Neuronal stem cell (in vitro differentiated cells): Measurements from ENCODE around the gene PTPRM.

Source experiments
- DNase-seq: peaks from one replicate; pipeline ENCODE4 v3.0.0-alpha.2; 2013; ENCODE audit warnings: low spot score
- H2AFZ ChIP-seq: one replicate; pipeline ENCODE4 v1.6.1; 2013; ENCODE audit warnings: mild to moderate bottlenecking, low read length, inconsistent platforms
- H2AK5ac ChIP-seq: 2 replicates; pipeline ENCODE4 v1.6.1; 2013; ENCODE audit warnings: low read depth, mild to moderate bottlenecking, inconsistent platforms, low read length, moderate library complexity, mixed read lengths
- H2BK120ac ChIP-seq: 2 replicates; pipeline ENCODE4 v1.6.1; 2013; ENCODE audit warnings: low read depth, mild to moderate bottlenecking, inconsistent platforms, low read length, moderate library complexity, mixed read lengths
- H2BK12ac ChIP-seq: one replicate; pipeline ENCODE4 v1.6.1; 2013; ENCODE audit warnings: low read length, inconsistent platforms
- H2BK15ac ChIP-seq: 2 replicates; pipeline ENCODE4 v1.6.1; 2013; ENCODE audit warnings: mild to moderate bottlenecking, low read length, inconsistent platforms, mixed read lengths
- H2BK5ac ChIP-seq: one replicate; pipeline ENCODE4 v1.6.1; 2013; ENCODE audit warnings: inconsistent platforms, mild to moderate bottlenecking, low read length, moderate library complexity
- H3K14ac ChIP-seq: one replicate; pipeline ENCODE4 v1.6.1; 2013; ENCODE audit warnings: low read length, inconsistent platforms
- H3K18ac ChIP-seq: 2 replicates; pipeline ENCODE4 v1.6.1; 2013; ENCODE audit warnings: low read length, inconsistent platforms
- H3K23ac ChIP-seq: 2 replicates; pipeline ENCODE4 v1.6.1; 2013; ENCODE audit warnings: low read depth, mild to moderate bottlenecking, mixed read lengths, low read length, inconsistent platforms; ENCODE audit not compliant: poor library complexity
- H3K27ac ChIP-seq: replicated peaks from 3 replicates; pipeline ENCODE4 v1.5.1; 2013; ENCODE audit warnings: low read length, inconsistent platforms
- H3K27me3 ChIP-seq, 3 experiments: 2 replicates each; pipeline ENCODE4 v1.6.1; 2013; ENCODE audit warnings: low read length in 3 of 3, mild to moderate bottlenecking in 2 of 3, inconsistent platforms in 1 of 3, low read depth in 1 of 3, mixed read lengths in 1 of 3, moderate library complexity in 1 of 3; ENCODE audit not compliant: control insufficient read depth in 3 of 3, insufficient read depth in 3 of 3
- H3K36me3 ChIP-seq, 2 donors: replicated peaks in 1 of 2; 2 replicates each; pipeline ENCODE4 v1.6.1; 2013; ENCODE audit warnings: low read length in 2 of 2; ENCODE audit not compliant: control insufficient read depth in 2 of 2, insufficient read depth in 2 of 2
- H3K4ac ChIP-seq: 2 replicates; pipeline ENCODE4 v1.6.1; 2013; ENCODE audit warnings: inconsistent platforms, mild to moderate bottlenecking, low read length, moderate library complexity
- H3K4me1 ChIP-seq, 2 donors: 1 replicate in 1 of 2; 2 replicates in 1 of 2; pipeline ENCODE4 v1.6.1; 2013; ENCODE audit warnings: low read length in 2 of 2, low read depth in 1 of 2; ENCODE audit not compliant: control insufficient read depth in 2 of 2, insufficient read depth in 1 of 2
- H3K4me2 ChIP-seq: one replicate; pipeline ENCODE4 v1.6.1; 2013; ENCODE audit warnings: mild to moderate bottlenecking, low read length, inconsistent platforms; ENCODE audit not compliant: insufficient read depth, poor library complexity, severe bottlenecking
- H3K4me3 ChIP-seq, 2 donors: 2 replicates each; pipeline ENCODE4 v1.5.1; 2013; ENCODE audit warnings: low read length in 2 of 2, mild to moderate bottlenecking in 2 of 2, inconsistent platforms in 1 of 2, moderate library complexity in 1 of 2
- H3K79me1 ChIP-seq: one replicate; pipeline ENCODE4 v1.6.1; 2013; ENCODE audit warnings: low read depth, mild to moderate bottlenecking, inconsistent platforms, low read length, moderate library complexity
- H3K9ac ChIP-seq: one replicate; pipeline ENCODE4 v1.6.1; 2013; ENCODE audit warnings: mild to moderate bottlenecking, low read depth, low read length, inconsistent platforms; ENCODE audit not compliant: poor library complexity
- H3K9me3 ChIP-seq, 2 donors: replicated peaks in 1 of 2; 2 replicates each; pipeline versions ENCODE3 to v1.6.1; 2013; ENCODE audit warnings: low read length in 2 of 2, mild to moderate bottlenecking in 2 of 2, inconsistent platforms in 1 of 2, low read depth in 1 of 2, mixed read lengths in 1 of 2, moderate library complexity in 1 of 2; ENCODE audit not compliant: control insufficient read depth in 2 of 2, insufficient read depth in 1 of 2
- H4K8ac ChIP-seq: one replicate; pipeline ENCODE4 v1.6.1; 2013; ENCODE audit warnings: low read depth, mild to moderate bottlenecking, inconsistent platforms, low read length, moderate library complexity
- H4K91ac ChIP-seq: one replicate; pipeline ENCODE4 v1.6.1; 2013; ENCODE audit warnings: low read length, low read depth, mild to moderate bottlenecking, inconsistent platforms; ENCODE audit not compliant: poor library complexity
- WGBS, 2 donors: extraction: QIAGEN DNeasy Blood & Tissue Kit; methylation state at CpG; one replicate each; pipeline ENCODE4 v1.1.7; 2013; ENCODE audit warnings: missing lambda C conversion rate in 2 of 2, mixed read lengths in 1 of 2; ENCODE audit not compliant: insufficient read length in 2 of 2, insufficient replicate concordance in 1 of 2; ENCODE audit errors: extremely low coverage in 2 of 2; 5-methylcytosine and 5-hydroxymethylcytosine counted together

The PTPRM gene

DNA sequence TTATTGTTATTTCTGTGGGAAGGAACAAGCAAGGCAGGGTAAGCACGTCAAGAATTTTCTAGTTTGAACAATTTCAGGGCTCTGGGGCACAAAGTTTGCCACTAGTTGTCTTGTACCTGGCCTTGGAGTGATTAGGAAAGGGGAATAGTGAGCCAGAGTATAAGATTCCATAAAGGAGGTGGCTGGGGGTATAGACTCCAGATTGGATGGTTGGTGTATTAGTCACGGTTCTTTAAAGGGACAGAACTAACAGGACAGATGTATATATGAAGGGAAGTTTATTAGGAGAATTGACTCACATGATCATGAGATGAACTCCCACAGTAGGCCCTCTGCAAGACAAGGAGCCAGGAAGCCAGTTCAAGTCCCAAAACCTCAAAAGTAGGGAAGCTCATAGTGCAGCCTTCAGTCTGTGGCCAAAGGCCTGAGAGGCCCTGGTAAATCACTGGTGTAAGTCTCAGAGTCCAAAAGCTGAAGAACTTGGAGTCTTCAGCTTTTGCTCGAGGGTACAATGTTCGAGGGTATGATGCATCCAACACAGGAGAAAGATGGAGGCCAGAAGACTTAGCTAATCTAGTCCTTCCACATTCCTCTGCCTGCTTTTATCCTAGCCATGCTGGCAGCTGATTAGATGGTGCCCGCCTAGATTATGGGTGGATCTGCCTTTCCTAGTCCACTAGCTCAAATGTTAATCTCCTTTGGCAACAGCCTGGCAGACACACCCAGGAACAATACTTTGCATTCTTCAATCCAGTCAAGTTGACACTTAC is 31.5 kb upstream of the PTPRM start:
- no peak overlapping the region for H3K9ac ChIP-seq
- H4K91ac ChIP-seq = no peak overlapping the region
- no peak overlapping the region for H3K4me3 ChIP-seq
- no CpG with 5 or more reads among the region's 5 CpGs for WGBS, 2 donors
- DNase-seq = no peak
- no peak overlapping the region for H2BK5ac ChIP-seq
- no peak overlapping the region for H3K4me2 ChIP-seq
- no peak overlapping the region for H3K23ac ChIP-seq
- no peaks in the 10 kb centered on the region for H3K27me3 ChIP-seq
- H3K9me3 ChIP-seq = peaks cover 0 to 2% of the 10 kb centered on the region in 2 donors
- no peak overlapping the region for H3K4ac ChIP-seq
- H3K27ac ChIP-seq = no peak overlapping the region
- no peaks in the 10 kb centered on the region for H3K79me1 ChIP-seq
- no peak overlapping the region for H2AFZ ChIP-seq
- H2BK12ac ChIP-seq = no peak overlapping the region
- no peaks in the 10 kb centered on the region for H3K36me3 ChIP-seq
- H2BK120ac ChIP-seq = no peak overlapping the region
- H3K18ac ChIP-seq = no peak overlapping the region
- no peak overlapping the region for H3K14ac ChIP-seq
- no peaks in the 10 kb centered on the region for H3K4me1 ChIP-seq
- no peak overlapping the region for H2BK15ac ChIP-seq
- no peak overlapping the region for H4K8ac ChIP-seq
- no peak overlapping the region for H2AK5ac ChIP-seq

DNA sequence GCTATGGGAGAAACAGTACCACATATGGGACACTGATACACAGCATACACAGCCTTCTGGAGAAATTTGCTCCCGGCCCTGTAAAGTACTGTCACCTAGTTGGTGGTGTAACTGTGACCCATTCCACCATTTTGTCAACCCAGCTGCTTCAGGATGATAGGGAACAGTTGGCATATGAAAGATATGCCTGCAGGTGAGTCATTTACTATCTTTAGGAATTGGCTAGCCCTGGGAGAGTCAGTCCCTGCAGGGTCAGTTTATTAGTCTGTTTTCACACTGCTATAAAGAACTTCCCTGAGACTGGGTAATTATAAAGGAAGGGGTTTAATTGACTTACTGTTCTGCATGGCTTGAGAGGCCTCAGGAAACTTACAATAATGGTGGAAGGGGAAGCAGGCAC is 30.0 kb upstream of the PTPRM start:
- Histone ChIP-seq H3K36me3 (no peaks in the 10 kb centered on the region), H3K4me2 (no peak overlapping the region), H3K9ac (no peak overlapping the region), H3K9me3 (no peaks in the 10 kb centered on the region), H3K23ac (no peak overlapping the region), H2AK5ac (no peak overlapping the region), H2BK120ac (no peak overlapping the region), H3K27me3 (no peaks in the 10 kb centered on the region), H3K79me1 (no peaks in the 10 kb centered on the region), H3K4me1 (no peaks in the 10 kb centered on the region), H2BK5ac (no peak overlapping the region), H3K27ac (no peak overlapping the region), H3K18ac (no peak overlapping the region), H4K91ac (no peak overlapping the region), H3K4ac (no peak overlapping the region), H3K14ac (no peak overlapping the region), H2BK15ac (no peak overlapping the region), H2BK12ac (no peak overlapping the region), H3K4me3 (no peak overlapping the region), H2AFZ (no peak overlapping the region), H4K8ac (no peak overlapping the region)
- WGBS, 2 donors = no CpG with 5 or more reads among the region's 1 CpG
- no peak for DNase-seq

DNA sequence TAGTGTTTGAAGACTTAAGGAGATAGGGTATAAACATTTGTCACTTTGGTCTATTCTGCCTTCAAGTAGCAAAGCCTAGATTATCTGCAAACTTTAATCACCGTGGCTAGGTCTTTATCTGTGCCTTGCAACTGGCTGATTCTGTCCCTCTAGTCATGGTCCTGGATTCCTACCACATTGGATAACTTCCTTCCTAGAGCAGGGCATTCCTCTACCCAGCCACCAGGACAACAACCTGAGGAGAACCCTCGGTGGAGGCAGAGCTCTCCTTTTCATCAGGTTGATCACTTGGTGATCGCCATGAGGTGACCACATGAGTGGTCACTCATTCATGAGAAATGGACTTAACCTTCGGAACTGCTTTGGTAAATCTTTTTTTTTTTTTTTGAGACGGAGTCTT is 25.3 kb upstream of the PTPRM start:
- Histone ChIP-seq H3K4me1 (no peaks in the 10 kb centered on the region), H3K4me3 (no peak overlapping the region), H3K14ac (no peak overlapping the region), H3K36me3 (no peaks in the 10 kb centered on the region), H4K91ac (no peak overlapping the region), H2AK5ac (no peak overlapping the region), H4K8ac (no peak overlapping the region), H3K27me3 (no peaks in the 10 kb centered on the region), H2BK12ac (no peak overlapping the region), H2AFZ (no peak overlapping the region), H2BK15ac (no peak overlapping the region), H2BK5ac (no peak overlapping the region), H2BK120ac (no peak overlapping the region), H3K9me3 (no peaks in the 10 kb centered on the region), H3K23ac (no peak overlapping the region), H3K27ac (no peak overlapping the region), H3K9ac (no peak overlapping the region), H3K4me2 (no peak overlapping the region), H3K18ac (no peak overlapping the region), H3K79me1 (no peaks in the 10 kb centered on the region), H3K4ac (no peak overlapping the region)
- DNase-seq = no peak
- WGBS, 2 donors = no CpG with 5 or more reads among the region's 5 CpGs

DNA sequence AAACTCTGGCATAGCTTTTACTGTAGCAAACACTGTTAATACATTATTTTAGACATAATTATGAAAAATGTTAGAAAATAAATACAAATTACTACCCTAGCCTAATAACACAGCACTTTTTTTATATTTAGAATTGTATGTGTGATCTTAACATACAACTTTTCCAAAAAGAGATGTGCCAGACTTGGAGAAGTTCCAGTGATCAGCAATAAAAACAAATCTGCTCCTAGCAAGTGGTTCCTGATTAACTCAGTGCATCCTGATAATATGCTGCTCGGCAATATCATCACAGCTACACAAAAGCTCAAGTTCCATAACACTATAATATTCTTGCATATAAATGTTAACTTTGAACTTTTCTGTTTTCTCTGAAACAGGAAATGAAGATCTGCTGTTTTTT is 22.4 kb upstream of the PTPRM start:
- Histone ChIP-seq H2AK5ac (no peak overlapping the region), H3K4ac (no peak overlapping the region), H3K4me3 (no peak overlapping the region), H3K36me3 (no peaks in the 10 kb centered on the region), H2BK15ac (no peak overlapping the region), H2BK5ac (no peak overlapping the region), H3K9me3 (no peaks in the 10 kb centered on the region), H3K9ac (no peak overlapping the region), H2AFZ (no peak overlapping the region), H3K23ac (no peak overlapping the region), H3K4me2 (no peak overlapping the region), H3K27me3 (no peaks in the 10 kb centered on the region), H2BK12ac (no peak overlapping the region), H3K4me1 (no peaks in the 10 kb centered on the region), H4K91ac (no peak overlapping the region), H3K27ac (no peak overlapping the region), H4K8ac (no peak overlapping the region), H3K18ac (no peak overlapping the region), H3K79me1 (no peaks in the 10 kb centered on the region), H3K14ac (no peak overlapping the region), H2BK120ac (no peak overlapping the region)
- no peak for DNase-seq
- WGBS, 2 donors = no CpG with 5 or more reads among the region's 1 CpG
